Nephron progenitor cell (in vitro differentiated cells): ENCODE results near the gene FRMD4A.
"Not testable (repeated sequence)": the region's sequence is repeated elsewhere in the genome, so short reads cannot be mapped to it uniquely, and the experiment has no call there.

Experiments
- DNase-seq: peaks from one replicate; pipeline ENCODE4 v3.0.0; 2021
- H3K27ac Mint-ChIP-seq: 2 replicates; pipeline ENCODE4 v1.8.0; 2021; ENCODE audit warnings: mild to moderate bottlenecking, moderate library complexity, mixed read lengths
- H3K27me3 Mint-ChIP-seq: 2 replicates; pipeline ENCODE4 v1.8.0; 2021; ENCODE audit warnings: mild to moderate bottlenecking, low read depth, mixed read lengths; ENCODE audit not compliant: poor library complexity
- H3K36me3 Mint-ChIP-seq: 2 replicates; pipeline ENCODE4 v1.8.0; 2021; ENCODE audit warnings: low read depth, mixed read lengths
- H3K4me1 Mint-ChIP-seq: 2 replicates; pipeline ENCODE4 v1.8.0; 2021; ENCODE audit warnings: mixed read lengths
- H3K4me3 Mint-ChIP-seq: 2 replicates; pipeline ENCODE4 v1.8.0; 2021; ENCODE audit warnings: mild to moderate bottlenecking, moderate library complexity, mixed read lengths
- H3K9me3 Mint-ChIP-seq: 2 replicates; pipeline ENCODE4 v1.8.0; 2021; ENCODE audit warnings: mild to moderate bottlenecking, moderate library complexity, mixed read lengths
- TF ChIP-seq, protein P1 (sequence below): fragments of 200-600 bp; sonication (generic); IDR thresholded peaks from 2 replicates; pipeline ENCODE4 v1.5.0; 2021; ENCODE audit warnings: antibody characterized with exemption

Gene FRMD4A

DNA sequence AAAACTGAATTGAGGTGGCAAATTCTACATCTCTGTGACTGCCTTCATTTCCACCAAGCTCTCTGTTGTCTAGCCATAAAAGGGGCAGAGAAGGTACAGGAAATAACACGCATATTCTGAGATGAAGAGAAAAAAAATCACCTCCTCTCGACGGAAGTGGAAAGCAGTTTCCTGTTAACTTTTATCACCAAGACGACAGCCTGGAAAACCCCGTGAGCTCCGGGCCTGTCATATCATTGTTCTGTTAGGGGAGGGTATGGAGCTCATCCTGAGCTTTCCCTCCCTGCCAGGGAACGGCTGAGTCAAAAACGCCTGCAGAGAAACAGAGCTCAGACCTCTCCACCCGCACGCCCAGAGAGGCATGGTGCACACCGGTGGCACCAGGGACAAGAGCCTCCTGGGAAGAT is 543.7 kb downstream of the FRMD4A start:
- no peak overlapping the region for H3K4me3 Mint-ChIP-seq
- H3K4me1 Mint-ChIP-seq, result peaks cover 7% of the 10 kb centered on the region
- DNase-seq, result no peak
- H3K9me3 Mint-ChIP-seq, result no peaks in the 10 kb centered on the region
- no peaks in the 10 kb centered on the region for H3K27me3 Mint-ChIP-seq
- H3K27ac Mint-ChIP-seq, result no peak overlapping the region
- TF ChIP-seq, protein P1, sequence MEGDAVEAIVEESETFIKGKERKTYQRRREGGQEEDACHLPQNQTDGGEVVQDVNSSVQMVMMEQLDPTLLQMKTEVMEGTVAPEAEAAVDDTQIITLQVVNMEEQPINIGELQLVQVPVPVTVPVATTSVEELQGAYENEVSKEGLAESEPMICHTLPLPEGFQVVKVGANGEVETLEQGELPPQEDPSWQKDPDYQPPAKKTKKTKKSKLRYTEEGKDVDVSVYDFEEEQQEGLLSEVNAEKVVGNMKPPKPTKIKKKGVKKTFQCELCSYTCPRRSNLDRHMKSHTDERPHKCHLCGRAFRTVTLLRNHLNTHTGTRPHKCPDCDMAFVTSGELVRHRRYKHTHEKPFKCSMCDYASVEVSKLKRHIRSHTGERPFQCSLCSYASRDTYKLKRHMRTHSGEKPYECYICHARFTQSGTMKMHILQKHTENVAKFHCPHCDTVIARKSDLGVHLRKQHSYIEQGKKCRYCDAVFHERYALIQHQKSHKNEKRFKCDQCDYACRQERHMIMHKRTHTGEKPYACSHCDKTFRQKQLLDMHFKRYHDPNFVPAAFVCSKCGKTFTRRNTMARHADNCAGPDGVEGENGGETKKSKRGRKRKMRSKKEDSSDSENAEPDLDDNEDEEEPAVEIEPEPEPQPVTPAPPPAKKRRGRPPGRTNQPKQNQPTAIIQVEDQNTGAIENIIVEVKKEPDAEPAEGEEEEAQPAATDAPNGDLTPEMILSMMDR, result no peak
- H3K36me3 Mint-ChIP-seq, result peaks cover 3% of the 10 kb centered on the region

DNA sequence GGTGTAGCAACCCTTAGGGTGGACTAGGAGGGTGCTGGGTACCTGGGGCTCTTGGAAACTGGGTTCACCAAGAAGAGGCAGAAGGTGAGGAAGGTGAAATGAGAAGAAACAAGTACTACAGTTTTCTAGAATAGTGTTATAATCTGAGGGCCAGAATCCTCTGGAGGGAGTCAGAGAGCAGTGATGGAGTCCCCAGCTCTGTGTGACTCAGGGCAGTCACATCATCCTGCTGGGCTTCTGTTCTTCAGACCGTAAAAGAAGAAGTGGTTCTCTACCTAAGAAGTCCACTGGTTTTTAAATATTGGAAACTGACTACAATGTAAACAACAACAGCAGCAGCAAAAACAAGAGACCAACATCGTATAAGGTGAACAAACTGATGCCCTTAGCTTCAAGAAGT is 546.7 kb downstream of the FRMD4A start:
- no peak for DNase-seq
- Mint-ChIP-seq H3K4me1 (peaks cover 7% of the 10 kb centered on the region), H3K36me3 (peaks cover 26% of the 10 kb centered on the region), H3K4me3 (no peak overlapping the region), H3K9me3 (no peaks in the 10 kb centered on the region), H3K27ac (peak overlapping the region; percentile 8), H3K27me3 (no peaks in the 10 kb centered on the region)
- TF ChIP-seq, protein P1, result no peak

DNA sequence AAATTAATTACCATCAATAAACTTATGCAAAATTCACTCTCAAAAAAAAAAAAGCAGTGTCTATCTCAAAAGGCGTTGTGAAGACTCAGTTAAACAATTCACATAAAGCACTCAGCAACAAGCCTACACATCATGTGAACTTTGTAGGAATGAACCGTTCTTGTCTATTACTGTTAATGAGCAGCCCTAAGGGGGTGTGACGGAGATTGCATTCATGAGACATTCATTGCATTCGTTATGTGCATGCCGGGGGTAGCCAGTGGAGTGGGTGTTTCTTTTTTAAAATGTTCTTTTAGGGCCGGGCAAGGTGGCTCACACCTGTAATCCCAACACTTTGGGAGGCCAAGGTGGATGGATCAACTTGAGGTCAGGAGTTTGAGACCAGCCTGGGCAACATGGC is 551.0 kb downstream of the FRMD4A start:
- H3K27me3 Mint-ChIP-seq, result peaks cover 2% of the 10 kb centered on the region
- DNase-seq, result no peak
- no peak overlapping the region for H3K4me3 Mint-ChIP-seq
- no peak overlapping the region for H3K27ac Mint-ChIP-seq
- H3K36me3 Mint-ChIP-seq, result peaks cover 49% of the 10 kb centered on the region
- peaks cover 19% of the 10 kb centered on the region for H3K4me1 Mint-ChIP-seq
- H3K9me3 Mint-ChIP-seq, result peaks cover 15% of the 10 kb centered on the region
- TF ChIP-seq, protein P1, result no peak

DNA sequence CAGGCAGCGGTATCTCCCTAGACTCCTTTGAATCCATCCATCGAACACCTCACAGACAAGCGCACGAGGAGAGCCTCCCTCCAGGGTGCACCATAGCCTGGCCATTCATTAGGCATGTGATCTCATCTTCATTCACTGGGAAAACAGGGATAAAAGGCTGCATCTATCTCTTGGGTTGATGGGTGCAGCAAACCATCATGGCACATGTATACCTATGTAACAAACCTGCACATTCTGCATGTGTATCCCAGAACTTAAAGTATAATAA is 552.1 kb downstream of the FRMD4A start:
- H3K27ac Mint-ChIP-seq, H3K4me3 Mint-ChIP-seq, DNase-seq, H3K27me3 Mint-ChIP-seq: not testable (repeated sequence)
- H3K4me1 Mint-ChIP-seq, result peaks cover 23% of the 10 kb centered on the region
- H3K36me3 Mint-ChIP-seq, result peaks cover 60% of the 10 kb centered on the region
- peaks cover 24% of the 10 kb centered on the region for H3K9me3 Mint-ChIP-seq

DNA sequence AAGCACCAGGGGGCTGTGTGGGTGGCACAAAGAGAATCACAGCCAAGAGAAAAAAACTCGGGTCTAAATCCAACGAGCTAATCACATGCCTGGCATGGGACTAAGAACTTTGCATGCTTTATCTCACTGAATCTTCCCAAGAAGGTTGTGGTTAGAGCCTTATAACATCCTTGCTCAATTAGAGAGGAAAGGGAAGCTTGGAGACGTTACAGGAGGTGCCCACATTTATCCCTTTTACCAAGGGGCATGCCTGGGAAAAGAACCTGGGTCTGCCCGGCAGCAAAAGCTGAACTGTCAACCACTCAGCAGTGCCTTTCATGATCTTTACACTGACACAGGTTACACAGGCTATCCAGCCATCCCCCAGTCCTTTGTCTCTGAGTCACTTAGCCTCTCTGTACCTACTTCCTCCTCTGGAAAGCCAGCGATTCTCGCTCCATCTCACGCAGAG is 553.8 kb downstream of the FRMD4A start:
- Mint-ChIP-seq H3K36me3 (peaks cover 69% of the 10 kb centered on the region), H3K27ac (no peak overlapping the region), H3K27me3 (peaks cover 6% of the 10 kb centered on the region), H3K9me3 (peaks cover 24% of the 10 kb centered on the region), H3K4me3 (no peak overlapping the region), H3K4me1 (peaks cover 35% of the 10 kb centered on the region)
- TF ChIP-seq, protein P1, result no peak
- no peak for DNase-seq

DNA sequence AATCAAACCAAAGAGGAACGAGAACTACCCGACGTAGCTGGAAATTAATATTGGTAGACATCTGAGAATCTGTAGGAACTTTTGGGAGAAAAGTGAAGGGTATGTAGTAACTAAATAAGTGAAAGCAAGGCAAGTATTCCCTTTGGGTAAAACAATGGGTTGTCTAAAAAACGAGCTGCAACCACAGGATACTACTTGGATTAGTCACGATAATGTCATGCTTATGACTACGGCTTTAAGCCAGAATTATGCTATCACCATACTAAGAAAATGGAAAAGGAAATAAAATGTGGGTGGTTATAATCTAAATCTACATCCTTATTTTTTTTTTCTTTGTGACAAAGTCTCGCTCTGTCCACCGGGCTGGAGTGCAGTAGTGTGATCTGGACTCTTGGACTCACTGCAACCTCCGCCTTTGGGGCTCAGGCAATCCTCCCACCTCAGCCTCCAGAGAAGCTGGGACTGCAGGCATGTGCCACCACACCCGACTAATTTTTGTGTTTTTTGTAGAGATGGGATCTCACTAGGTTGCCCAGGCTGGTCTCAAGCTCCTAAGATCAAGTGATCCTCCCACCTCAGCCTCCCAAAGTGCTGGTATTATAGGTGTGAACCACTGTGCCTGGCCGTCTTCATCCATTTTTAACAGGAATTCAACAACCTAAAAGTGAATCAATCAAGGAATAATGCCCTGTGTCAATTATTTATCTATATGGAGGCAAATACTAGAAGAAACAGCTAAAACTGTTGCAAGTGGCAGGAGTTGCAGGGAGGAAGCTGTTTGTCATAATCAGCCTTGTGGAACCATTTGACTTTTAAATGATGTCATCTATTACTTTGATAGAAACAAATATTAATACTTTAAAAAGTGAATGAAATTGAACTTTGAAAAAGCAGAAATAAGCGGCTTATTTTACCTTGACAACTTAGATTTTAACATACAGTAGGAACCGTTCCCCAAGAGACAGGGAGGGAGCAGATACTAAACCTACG is 554.6 kb downstream of the FRMD4A start:
- H3K4me3 Mint-ChIP-seq, result no peak overlapping the region
- peaks cover 24% of the 10 kb centered on the region for H3K9me3 Mint-ChIP-seq
- peaks cover 35% of the 10 kb centered on the region for H3K4me1 Mint-ChIP-seq
- H3K27ac Mint-ChIP-seq, result no peak overlapping the region
- H3K36me3 Mint-ChIP-seq, result peaks cover 64% of the 10 kb centered on the region
- TF ChIP-seq, protein P1, result no peak
- peaks cover 6% of the 10 kb centered on the region for H3K27me3 Mint-ChIP-seq
- no peak for DNase-seq
